Vagina (tissue), 2 donors: ENCODE measurements around the gene KDM2A.
"Not testable (repeated sequence)": the region's sequence is repeated elsewhere in the genome, so short reads cannot be mapped to it uniquely, and the experiment has no call there.

Source experiments
- CTCF ChIP-seq, 3 experiments: fragments of 450-650 bp in 2 of 3; fragments of 200-600 bp in 1 of 3; sonication (generic) in 1 of 3; IDR thresholded peaks; one replicate each; pipeline ENCODE4 v1.5.1; 2017 to 2019; ENCODE audit warnings: antibody characterized with exemption in 3 of 3, mild to moderate bottlenecking in 2 of 3, moderate library complexity in 2 of 3
- POLR2A ChIP-seq, 2 donors: fragments of 450-650 bp; IDR thresholded peaks; one replicate each; pipeline ENCODE4 v1.6.1; 2017; ENCODE audit warnings: antibody characterized with exemption in 2 of 2, mild to moderate bottlenecking in 2 of 2, moderate library complexity in 2 of 2
- POLR2AphosphoS5 ChIP-seq, 2 donors: sonication (generic); formaldehyde crosslinking; IDR thresholded peaks; one replicate each; pipeline ENCODE4 v1.9.0; 2017; ENCODE audit warnings: antibody characterized with exemption in 2 of 2, mild to moderate bottlenecking in 2 of 2, low read depth in 1 of 2; ENCODE audit not compliant: insufficient read depth in 1 of 2

- not testable (repeated sequence) for TF ChIP-seq CTCF (IDR thresholded peaks at IDR 0.05); POLR2A (IDR thresholded peaks at IDR 0.05); POLR2AphosphoS5 (IDR thresholded peaks at IDR 0.05; ENCODE audit: insufficient read depth in 1 of 2, low read depth in 1 of 2)
These were observed 11.8 kb downstream of the KDM2A start for GRCh38 chr11:67130861-67131260.
